Loucy (cell line): ENCODE results near the gene MCHR1.

Source experiments
- H2AFZ ChIP-seq: fragments of 200-600 bp; sonication (generic); 2 replicates; pipeline ENCODE4 v1.6.0; 2016; ENCODE audit warnings: antibody characterized with exemption, mild to moderate bottlenecking, low read length, moderate library complexity
- H3F3A ChIP-seq: fragments of 200-600 bp; 2 replicates; pipeline ENCODE4 v1.6.0; 2016; ENCODE audit warnings: antibody characterized with exemption, low read depth, mild to moderate bottlenecking
- H3K27me3 ChIP-seq: fragments of 200-600 bp; sonication (generic); 2 replicates; pipeline ENCODE4 v1.6.1; 2014; ENCODE audit warnings: low read length, mild to moderate bottlenecking; ENCODE audit not compliant: insufficient read depth, poor library complexity, severe bottlenecking
- H3K36me3 ChIP-seq: fragments of 200-600 bp; sonication (generic); 2 replicates; pipeline ENCODE4 v1.6.1; 2016; ENCODE audit warnings: low read length; ENCODE audit not compliant: insufficient read depth
- H3K4me1 ChIP-seq: fragments of 200-600 bp; sonication (generic); 2 replicates; pipeline ENCODE4 v1.5.1; 2014; ENCODE audit warnings: low read length, mild to moderate bottlenecking; ENCODE audit not compliant: insufficient read depth, poor library complexity, severe bottlenecking
- H3K4me2 ChIP-seq: fragments of 200-600 bp; sonication (generic); 2 replicates; pipeline ENCODE4 v1.6.0; 2014; ENCODE audit warnings: antibody characterized with exemption, low read length, low read depth, mild to moderate bottlenecking; ENCODE audit not compliant: poor library complexity, severe bottlenecking
- H3K4me3 ChIP-seq: fragments of 200-600 bp; sonication (generic); 2 replicates; pipeline ENCODE4 v1.5.1; 2014; ENCODE audit warnings: low read length, mild to moderate bottlenecking, mixed read lengths; ENCODE audit not compliant: poor library complexity, severe bottlenecking
- H3K79me2 ChIP-seq: fragments of 200-600 bp; sonication (generic); 2 replicates; pipeline ENCODE4 v1.6.1; 2014; ENCODE audit warnings: low read length; ENCODE audit not compliant: insufficient read depth
- H3K9ac ChIP-seq: fragments of 200-600 bp; sonication (generic); 2 replicates; pipeline ENCODE4 v1.6.0; 2014; ENCODE audit warnings: mild to moderate bottlenecking, low read depth, low read length, moderate library complexity; ENCODE audit not compliant: poor library complexity, severe bottlenecking
- H3K9me2 ChIP-seq: fragments of 200-600 bp; sonication (generic); replicated peaks from 2 replicates; pipeline ENCODE4 v1.6.1; 2016; ENCODE audit warnings: low read depth, low read length, mixed read lengths
- H3K9me3 ChIP-seq: fragments of 200-600 bp; sonication (generic); 2 replicates; pipeline ENCODE4 v1.6.1; 2014; ENCODE audit warnings: mild to moderate bottlenecking, antibody characterized with exemption, low read length, low read depth; ENCODE audit not compliant: insufficient read depth
- H4K20me1 ChIP-seq: fragments of 200-600 bp; sonication (generic); 2 replicates; pipeline ENCODE4 v1.6.0; 2014; ENCODE audit warnings: antibody characterized with exemption, low read length, mild to moderate bottlenecking; ENCODE audit not compliant: insufficient read depth, poor library complexity, severe bottlenecking
- EZH2phosphoT487 ChIP-seq: fragments of 200-600 bp; IDR thresholded peaks from 2 replicates; pipeline ENCODE4 v1.6.1; 2018; ENCODE audit warnings: antibody characterized with exemption, mild to moderate bottlenecking, moderate library complexity, borderline replicate concordance
- TF ChIP-seq, protein P1 (sequence below): fragments of 200-600 bp; sonication (generic); conservative IDR thresholded peaks from 2 replicates; pipeline ENCODE4 v1.5.1; 2014; ENCODE audit warnings: mild to moderate bottlenecking, antibody characterized with exemption, low read length

MCHR1 gene

DNA sequence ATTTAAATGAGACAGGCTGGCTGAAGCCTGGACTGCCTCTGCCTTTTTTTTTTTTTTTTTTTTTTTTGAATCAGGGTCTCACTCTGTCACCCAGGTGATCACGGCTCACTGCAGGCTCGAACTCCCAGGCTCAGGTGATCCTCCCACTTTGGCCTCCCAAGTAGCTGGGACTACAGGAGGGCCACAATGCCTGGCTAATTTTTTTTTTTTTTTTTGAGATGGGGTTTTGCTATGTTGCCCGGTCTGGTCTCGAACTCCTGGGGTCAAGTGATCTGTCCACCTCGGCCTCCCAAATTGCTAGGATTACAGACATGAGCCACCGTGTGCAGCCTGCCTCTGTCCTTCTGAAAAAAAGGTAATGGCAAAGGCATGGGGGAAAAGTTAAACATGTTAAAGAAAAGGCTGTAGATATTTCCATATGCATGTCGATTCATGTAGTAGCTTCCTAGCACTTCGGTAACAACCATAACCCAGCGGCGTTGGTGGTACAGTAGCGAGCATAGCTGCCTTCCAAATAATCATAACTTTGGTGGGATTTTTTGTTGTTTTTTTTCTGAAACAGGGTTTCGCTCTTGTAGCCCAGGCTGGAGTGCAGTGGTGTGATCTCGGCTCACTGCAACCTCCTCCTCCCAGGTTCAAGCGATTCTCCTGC, 48.8 kb downstream of the MCHR1 start:
- peak overlapping the region; percentile 18 for H3K4me3 ChIP-seq
- no peaks in the 10 kb centered on the region for H4K20me1 ChIP-seq
- H3K79me2 ChIP-seq, result no peaks in the 10 kb centered on the region
- no peaks in the 10 kb centered on the region for H3K36me3 ChIP-seq
- no peaks in the 10 kb centered on the region for H3K9me3 ChIP-seq
- TF ChIP-seq, protein P1, sequence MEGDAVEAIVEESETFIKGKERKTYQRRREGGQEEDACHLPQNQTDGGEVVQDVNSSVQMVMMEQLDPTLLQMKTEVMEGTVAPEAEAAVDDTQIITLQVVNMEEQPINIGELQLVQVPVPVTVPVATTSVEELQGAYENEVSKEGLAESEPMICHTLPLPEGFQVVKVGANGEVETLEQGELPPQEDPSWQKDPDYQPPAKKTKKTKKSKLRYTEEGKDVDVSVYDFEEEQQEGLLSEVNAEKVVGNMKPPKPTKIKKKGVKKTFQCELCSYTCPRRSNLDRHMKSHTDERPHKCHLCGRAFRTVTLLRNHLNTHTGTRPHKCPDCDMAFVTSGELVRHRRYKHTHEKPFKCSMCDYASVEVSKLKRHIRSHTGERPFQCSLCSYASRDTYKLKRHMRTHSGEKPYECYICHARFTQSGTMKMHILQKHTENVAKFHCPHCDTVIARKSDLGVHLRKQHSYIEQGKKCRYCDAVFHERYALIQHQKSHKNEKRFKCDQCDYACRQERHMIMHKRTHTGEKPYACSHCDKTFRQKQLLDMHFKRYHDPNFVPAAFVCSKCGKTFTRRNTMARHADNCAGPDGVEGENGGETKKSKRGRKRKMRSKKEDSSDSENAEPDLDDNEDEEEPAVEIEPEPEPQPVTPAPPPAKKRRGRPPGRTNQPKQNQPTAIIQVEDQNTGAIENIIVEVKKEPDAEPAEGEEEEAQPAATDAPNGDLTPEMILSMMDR, result no peak
- TF ChIP-seq EZH2phosphoT487, result no peak
- peaks cover 57% of the 10 kb centered on the region for H3K4me1 ChIP-seq
- H3K9ac ChIP-seq, result peak overlapping the region; percentile 71
- H3K27me3 ChIP-seq, result no peaks in the 10 kb centered on the region
- H2AFZ ChIP-seq, result peak overlapping the region; percentile 75; the same call in 1 of the 2 replicates
- peaks cover 2% of the 10 kb centered on the region; the same call in 1 of the 2 replicates for H3F3A ChIP-seq
- H3K9me2 ChIP-seq, result no peaks in the 10 kb centered on the region
- peak overlapping the region; percentile 57 for H3K4me2 ChIP-seq

DNA sequence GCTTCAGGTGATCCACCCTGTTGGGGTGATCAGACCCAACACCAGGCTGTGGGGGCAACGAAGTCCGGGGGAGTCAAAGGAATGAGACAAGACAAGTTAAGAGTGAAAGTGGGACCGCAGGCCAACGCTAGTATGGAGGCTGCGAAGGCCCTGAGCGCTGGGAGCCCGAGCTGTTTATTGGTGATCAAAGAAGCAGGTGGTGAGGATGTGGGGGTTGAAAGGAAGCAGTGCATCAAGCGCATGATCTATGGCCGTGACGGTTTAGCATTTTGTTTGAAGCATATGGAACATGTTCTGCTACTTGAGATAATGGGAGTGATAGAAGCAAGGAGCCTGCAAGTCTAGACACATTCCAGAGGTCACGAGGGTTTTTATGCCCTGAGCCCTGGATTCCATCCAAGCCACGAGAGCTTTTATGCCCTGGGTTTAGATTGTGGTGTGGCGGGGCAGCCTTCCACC, 49.5 kb downstream of the MCHR1 start:
- H3K27me3 ChIP-seq, result no peaks in the 10 kb centered on the region

DNA sequence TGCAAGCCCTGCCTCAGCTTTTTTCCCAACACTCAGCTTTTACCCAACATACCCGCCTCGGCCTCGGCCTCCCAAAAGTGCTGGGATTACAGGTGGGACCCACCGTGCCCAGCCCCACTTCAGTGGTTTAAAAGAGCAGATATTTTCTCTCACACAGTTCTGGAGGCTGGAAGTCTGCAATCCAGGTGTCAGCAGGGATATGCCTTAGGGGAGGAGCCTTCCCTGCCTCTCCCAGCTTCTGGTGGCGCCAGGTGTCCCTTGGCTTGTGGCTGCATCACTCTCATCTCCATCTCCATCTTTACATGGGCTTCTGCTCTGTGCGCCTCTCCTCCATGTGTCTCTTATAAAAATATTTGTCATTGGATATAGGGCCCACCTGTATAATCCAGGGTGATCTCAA, 50.0 kb downstream of the MCHR1 start:
- no peaks in the 10 kb centered on the region for H3K79me2 ChIP-seq
- peaks cover 2% of the 10 kb centered on the region; the same call in 1 of the 2 replicates for H3F3A ChIP-seq
- H3K9ac ChIP-seq, result peak overlapping the region; percentile 71
- H3K9me3 ChIP-seq, result no peaks in the 10 kb centered on the region
- H3K36me3 ChIP-seq, result no peaks in the 10 kb centered on the region
- peak overlapping the region; percentile 18 for H3K4me3 ChIP-seq
- H3K4me1 ChIP-seq, result peaks cover 61% of the 10 kb centered on the region
- no peak for TF ChIP-seq EZH2phosphoT487
- TF ChIP-seq, protein P1, result no peak
- no peaks in the 10 kb centered on the region for H4K20me1 ChIP-seq
- H3K27me3 ChIP-seq, result no peaks in the 10 kb centered on the region
- no peak overlapping the region for H2AFZ ChIP-seq
- H3K9me2 ChIP-seq, result no peaks in the 10 kb centered on the region
- peak overlapping the region; percentile 57 for H3K4me2 ChIP-seq

More for the DNA sequence above, 49.5 kb downstream of the MCHR1 start:
- Histone ChIP-seq H3K4me1 (peaks cover 61% of the 10 kb centered on the region), H3K4me2 (peak overlapping the region; percentile 57), H3K36me3 (no peaks in the 10 kb centered on the region), H3F3A (peaks cover 2% of the 10 kb centered on the region; the same call in 1 of the 2 replicates), H3K79me2 (no peaks in the 10 kb centered on the region), H3K9me2 (no peaks in the 10 kb centered on the region), H3K4me3 (peak overlapping the region; percentile 18), H4K20me1 (no peaks in the 10 kb centered on the region), H2AFZ (peak overlapping the region; percentile 38; the same call in 1 of the 2 replicates), H3K9ac (peak overlapping the region; percentile 71), H3K9me3 (no peaks in the 10 kb centered on the region)
- TF ChIP-seq, protein P1, result no peak
- TF ChIP-seq EZH2phosphoT487, result no peak
